SK-N-SH (cell line): ENCODE data around the gene RHOA. TPM values are rescaled to one million over a fixed set of nuclear protein-coding genes. Genes with fewer than 3 reads are reported as not detected.

Source experiments
- CTCF ChIA-PET: fragments of 300-600, 350-600 bp; formaldehyde crosslinking; extraction: SDS; loops from one replicate; lab custom pipeline; 2021; lab: Yijun Ruan, JAX
- POLR2A ChIA-PET: fragments of 350-600 bp; sonication (Branson Sonifier 250); formaldehyde crosslinking; extraction: SDS; loops from one replicate; lab custom pipeline; 2020; ENCODE audit warnings: antibody characterized with exemption, inconsistent platforms; lab: Yijun Ruan, JAX
- DNase-seq: peaks from one replicate; pipeline ENCODE4 v3.0.0; 2012
- H2AFZ ChIP-seq: fragments of 200-600 bp; sonication (generic); 2 replicates; pipeline ENCODE4 v1.8.1; 2016; ENCODE audit warnings: antibody characterized with exemption, mild to moderate bottlenecking, low read depth
- H3F3A ChIP-seq: fragments of 200-600 bp; sonication (generic); replicated peaks from 2 replicates; pipeline ENCODE3; 2016; ENCODE audit warnings: antibody characterized with exemption, mild to moderate bottlenecking; ENCODE audit not compliant: insufficient read depth
- H3K27ac ChIP-seq, 2 experiments: fragments of 200-500 bp in 1 of 2; fragments of 200-600 bp in 1 of 2; sonication (Bioruptor generic) in 1 of 2; sonication (generic), shearing (Covaris generic) in 1 of 2; 2 replicates each; pipeline versions ENCODE4 v1.5.1 to v1.6.1; 2014 to 2016; ENCODE audit warnings: low read depth in 2 of 2, inconsistent platforms in 1 of 2, low read length in 1 of 2, mild to moderate bottlenecking in 1 of 2, mixed read lengths in 1 of 2
- H3K27me3 ChIP-seq: fragments of 200-600 bp; sonication (generic), shearing (Covaris generic); 2 replicates; pipeline ENCODE4 v1.6.1; 2016; ENCODE audit warnings: mixed run types; ENCODE audit not compliant: insufficient read depth
- H3K36me3 ChIP-seq, 2 experiments: fragments of 200-500 bp in 1 of 2; fragments of 200-600 bp in 1 of 2; sonication (Bioruptor generic) in 1 of 2; sonication (generic) in 1 of 2; replicated peaks in 1 of 2; 2 replicates each; pipeline versions ENCODE3 to v1.5.1; 2014 to 2016; ENCODE audit warnings: low read length in 1 of 2, mild to moderate bottlenecking in 1 of 2; ENCODE audit not compliant: insufficient read depth in 2 of 2, control insufficient read depth in 1 of 2
- H3K4me1 ChIP-seq, 2 experiments: fragments of 200-500 bp in 1 of 2; fragments of 200-600 bp in 1 of 2; sonication (Bioruptor generic) in 1 of 2; sonication (generic), shearing (Covaris generic) in 1 of 2; 2 replicates each; pipeline versions ENCODE4 v1.5.1 to v1.6.1; 2014 to 2016; ENCODE audit warnings: low read depth in 1 of 2, low read length in 1 of 2, mixed run types in 1 of 2; ENCODE audit not compliant: insufficient read depth in 2 of 2, control insufficient read depth in 1 of 2
- H3K4me2 ChIP-seq: fragments of 200-600 bp; sonication (generic), shearing (Covaris generic); 2 replicates; pipeline ENCODE4 v1.6.1; 2017; ENCODE audit warnings: mixed run types
- H3K4me3 ChIP-seq, 2 experiments: fragments of 200-500 bp in 1 of 2; fragments of 200-600 bp in 1 of 2; sonication (Bioruptor generic) in 1 of 2; sonication (generic), shearing (Covaris generic) in 1 of 2; 2 replicates each; pipeline versions ENCODE4 v1.5.1 to v1.8.1; 2014 to 2016; ENCODE audit warnings: low read depth in 2 of 2, inconsistent platforms in 1 of 2, low read length in 1 of 2, mild to moderate bottlenecking in 1 of 2, mixed read lengths in 1 of 2, moderate library complexity in 1 of 2
- H3K79me2 ChIP-seq: fragments of 200-600 bp; sonication (generic); 2 replicates; pipeline ENCODE4 v1.8.1; 2017; ENCODE audit warnings: mild to moderate bottlenecking; ENCODE audit not compliant: insufficient read depth
- H3K9ac ChIP-seq: fragments of 200-600 bp; sonication (generic); 2 replicates; pipeline ENCODE4 v1.6.1; 2017; ENCODE audit warnings: mixed run types
- H3K9me2 ChIP-seq: fragments of 200-600 bp; sonication (generic); 2 replicates; pipeline ENCODE4 v1.6.1; 2017; ENCODE audit warnings: mixed run types
- H3K9me3 ChIP-seq: fragments of 200-600 bp; sonication (generic); 2 replicates; pipeline ENCODE4 v1.6.1; 2017; ENCODE audit warnings: mixed run types, mild to moderate bottlenecking, moderate library complexity
- H4K20me1 ChIP-seq: fragments of 200-600 bp; sonication (generic); 2 replicates; pipeline ENCODE4 v1.6.1; 2017; ENCODE audit warnings: mild to moderate bottlenecking, mixed run types; ENCODE audit not compliant: insufficient read depth
- CHD2 ChIP-seq: fragments of 150-350 bp; IDR thresholded peaks from 2 replicates; pipeline ENCODE4 v1.6.1; 2018; ENCODE audit warnings: low read length; ENCODE audit not compliant: partially characterized antibody
- CTCF ChIP-seq: fragments of 200-600 bp; sonication (generic); IDR thresholded peaks from 2 replicates; pipeline ENCODE4 v1.6.1; 2017; ENCODE audit warnings: antibody characterized with exemption, mild to moderate bottlenecking, moderate library complexity
- EP300 ChIP-seq, 2 experiments: IDR thresholded peaks; 2 replicates each; pipeline versions ENCODE4 v1.4.0 to v1.6.1; 2012; ENCODE audit warnings: borderline replicate concordance in 1 of 2, low read depth in 1 of 2, low read length in 1 of 2
- EZH2phosphoT487 ChIP-seq: fragments of 200-600 bp; sonication (generic); IDR thresholded peaks from 2 replicates; pipeline ENCODE4 v1.6.1; 2017; ENCODE audit warnings: low read depth, mixed run types, mild to moderate bottlenecking, antibody characterized with exemption, moderate library complexity, borderline replicate concordance
- FOSL2 ChIP-seq: IDR thresholded peaks from 2 replicates; pipeline ENCODE4 v1.4.0; 2012; ENCODE audit warnings: low read depth, mild to moderate bottlenecking, moderate library complexity, borderline replicate concordance
- FOXM1 ChIP-seq: IDR thresholded peaks from 2 replicates; pipeline ENCODE4 v1.4.0; 2012; ENCODE audit warnings: low read depth, mild to moderate bottlenecking
- GABPA ChIP-seq: IDR thresholded peaks from 2 replicates; pipeline ENCODE4 v1.4.0; 2012; ENCODE audit warnings: low read depth, mild to moderate bottlenecking
- JUND ChIP-seq: IDR thresholded peaks from 2 replicates; pipeline ENCODE4 v1.4.0; 2012
- MXI1 ChIP-seq: IDR thresholded peaks from 2 replicates; pipeline ENCODE4 v1.6.1; 2012; ENCODE audit warnings: mild to moderate bottlenecking, low read depth, low read length, improper control_type of control experiment
- NFIC ChIP-seq: IDR thresholded peaks from 2 replicates; pipeline ENCODE4 v1.4.0; 2012; ENCODE audit warnings: borderline replicate concordance
- RAD21 ChIP-seq: IDR thresholded peaks from 2 replicates; pipeline ENCODE4 v1.6.1; 2012; ENCODE audit warnings: mild to moderate bottlenecking, low read length
- RCOR1 ChIP-seq: fragments of 150-350 bp; IDR thresholded peaks from 2 replicates; pipeline ENCODE4 v1.6.1; 2017; ENCODE audit warnings: antibody characterized with exemption, low read length
- SMC3 ChIP-seq: IDR thresholded peaks from 2 replicates; pipeline ENCODE4 v1.6.1; 2012; ENCODE audit warnings: low read depth, low read length, improper control_type of control experiment
- WGBS: methylation state at CpG from one replicate; pipeline ENCODE4 v1.1.6; 2017; ENCODE audit warnings: low lambda C conversion rate; 5-methylcytosine and 5-hydroxymethylcytosine counted together
- polyA plus RNA-seq, 3 experiments: library from polyadenylated mRNA; depleted of rRNA; stranded (reverse); fragments of >200 nt; gene quantifications; 2 replicates each; pipeline ENCODE4 v1.2.3, GENCODE V29; 2012
- TF ChIP-seq, protein P1 (sequence below): IDR thresholded peaks from 2 replicates; pipeline ENCODE4; 2012
- TF ChIP-seq, protein P2 (sequence below): fragments of 150-350 bp; IDR thresholded peaks from 2 replicates; pipeline ENCODE4 v1.6.1; 2017; ENCODE audit warnings: antibody characterized with exemption, low read length, low read depth, borderline replicate concordance
- TF ChIP-seq, protein P3 (sequence below): fragments of 150-350 bp; IDR thresholded peaks from 2 replicates; pipeline ENCODE4 v1.6.1; 2016; ENCODE audit warnings: mild to moderate bottlenecking, low read depth, low read length

RHOA gene
- polyA plus RNA-seq, 1 of the 3 experiments (the other 2 are of a cell fraction) = 312 TPM

DNA sequence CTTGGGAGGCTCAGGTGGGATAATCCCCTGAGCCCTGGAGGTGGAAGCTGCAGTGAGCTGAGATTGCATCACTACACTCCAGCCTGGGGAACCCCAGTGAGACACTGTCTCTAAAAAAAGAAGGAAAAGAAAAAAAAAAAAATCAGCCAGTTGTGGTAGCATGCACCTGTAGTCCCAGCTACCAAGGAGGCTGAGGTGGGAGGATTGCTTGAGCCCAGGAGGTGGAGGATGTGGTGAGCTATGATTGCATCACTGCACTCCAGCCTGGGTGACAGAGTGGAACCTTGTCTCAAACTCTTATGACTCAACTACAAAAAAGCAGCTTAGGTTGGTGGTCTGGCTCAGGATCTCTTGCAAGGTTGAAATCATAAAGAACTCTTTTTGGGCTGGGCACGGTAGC, 34.3 kb downstream of the RHOA start:
- H3K4me3 ChIP-seq = no peak overlapping the region
- POLR2A ChIA-PET = no interaction called here
- peak overlapping the region in 1 of 2 experiments; percentile 41; a peak in 1 of 4 replicates for H3K27ac ChIP-seq
- no peaks in the 10 kb centered on the region for H3K9me2 ChIP-seq
- no peaks in the 10 kb centered on the region for H3K27me3 ChIP-seq
- H4K20me1 ChIP-seq = peaks cover 99% of the 10 kb centered on the region
- no peaks in the 10 kb centered on the region for H3K9me3 ChIP-seq
- H3K9ac ChIP-seq = no peak overlapping the region
- no peaks in the 10 kb centered on the region for H3K4me1 ChIP-seq
- H3K4me2 ChIP-seq = no peak overlapping the region
- no peak for DNase-seq
- H2AFZ ChIP-seq = no peak overlapping the region
- peaks cover 100% of the 10 kb centered on the region for H3K79me2 ChIP-seq
- CTCF ChIA-PET = interaction anchor here (1.5 kb wide), 1 partner anchor 72 kb away, joined by 4 read pairs; no protein-coding TSS in a partner anchor
- peaks cover 7 to 33% of the 10 kb centered on the region in 2 experiments for H3K36me3 ChIP-seq
- TF ChIP-seq, protein P1, sequence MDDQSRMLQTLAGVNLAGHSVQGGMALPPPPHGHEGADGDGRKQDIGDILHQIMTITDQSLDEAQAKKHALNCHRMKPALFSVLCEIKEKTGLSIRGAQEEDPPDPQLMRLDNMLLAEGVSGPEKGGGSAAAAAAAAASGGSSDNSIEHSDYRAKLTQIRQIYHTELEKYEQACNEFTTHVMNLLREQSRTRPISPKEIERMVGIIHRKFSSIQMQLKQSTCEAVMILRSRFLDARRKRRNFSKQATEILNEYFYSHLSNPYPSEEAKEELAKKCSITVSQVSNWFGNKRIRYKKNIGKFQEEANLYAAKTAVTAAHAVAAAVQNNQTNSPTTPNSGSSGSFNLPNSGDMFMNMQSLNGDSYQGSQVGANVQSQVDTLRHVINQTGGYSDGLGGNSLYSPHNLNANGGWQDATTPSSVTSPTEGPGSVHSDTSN = no peak
- no peak for TF ChIP-seq CTCF
- no peak for TF ChIP-seq EP300 (IDR thresholded peaks at IDR 0.05; ENCODE audit: borderline replicate concordance in 1 of 2, low read depth in 1 of 2, low read length in 1 of 2)
- no peak for TF ChIP-seq MXI1
- no peak for TF ChIP-seq FOXM1
- TF ChIP-seq SMC3 = no peak
- TF ChIP-seq RAD21 = no peak
- TF ChIP-seq CHD2 = no peak
- no peak for TF ChIP-seq JUND
- TF ChIP-seq, protein P2, sequence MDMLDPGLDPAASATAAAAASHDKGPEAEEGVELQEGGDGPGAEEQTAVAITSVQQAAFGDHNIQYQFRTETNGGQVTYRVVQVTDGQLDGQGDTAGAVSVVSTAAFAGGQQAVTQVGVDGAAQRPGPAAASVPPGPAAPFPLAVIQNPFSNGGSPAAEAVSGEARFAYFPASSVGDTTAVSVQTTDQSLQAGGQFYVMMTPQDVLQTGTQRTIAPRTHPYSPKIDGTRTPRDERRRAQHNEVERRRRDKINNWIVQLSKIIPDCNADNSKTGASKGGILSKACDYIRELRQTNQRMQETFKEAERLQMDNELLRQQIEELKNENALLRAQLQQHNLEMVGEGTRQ = no peak
- TF ChIP-seq GABPA = no peak
- TF ChIP-seq NFIC = no peak
- TF ChIP-seq, protein P3, sequence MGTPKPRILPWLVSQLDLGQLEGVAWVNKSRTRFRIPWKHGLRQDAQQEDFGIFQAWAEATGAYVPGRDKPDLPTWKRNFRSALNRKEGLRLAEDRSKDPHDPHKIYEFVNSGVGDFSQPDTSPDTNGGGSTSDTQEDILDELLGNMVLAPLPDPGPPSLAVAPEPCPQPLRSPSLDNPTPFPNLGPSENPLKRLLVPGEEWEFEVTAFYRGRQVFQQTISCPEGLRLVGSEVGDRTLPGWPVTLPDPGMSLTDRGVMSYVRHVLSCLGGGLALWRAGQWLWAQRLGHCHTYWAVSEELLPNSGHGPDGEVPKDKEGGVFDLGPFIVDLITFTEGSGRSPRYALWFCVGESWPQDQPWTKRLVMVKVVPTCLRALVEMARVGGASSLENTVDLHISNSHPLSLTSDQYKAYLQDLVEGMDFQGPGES = no peak
- TF ChIP-seq FOSL2 = no peak
- no peak for TF ChIP-seq EZH2phosphoT487
- TF ChIP-seq RCOR1 = no peak
- WGBS = 92% methylated on average over 1 of the region's 1 CpG
- peaks cover 27% of the 10 kb centered on the region for H3F3A ChIP-seq
